HepG2 (cell line): ENCODE results near the gene LRP10. TPM values are rescaled to one million over a fixed set of nuclear protein-coding genes. Genes with fewer than 3 reads are reported as not detected.

Experiments
- AHR ChIP-seq: IDR thresholded peaks from 2 replicates; pipeline ENCODE4 v1.6.1; 2018; ENCODE audit warnings: missing genetic modification reagents, missing compliant biosample characterization
- CSRNP2 ChIP-seq: sonication (generic); formaldehyde crosslinking; conservative IDR thresholded peaks from 2 replicates; pipeline ENCODE4 v1.8.0; 2022; ENCODE audit warnings: low read depth, missing genetic modification reagents
- GMEB2 ChIP-seq: IDR thresholded peaks from 2 replicates; pipeline ENCODE4 v1.6.1; 2016; ENCODE audit warnings: missing biosample characterization, missing genetic modification reagents, low read depth
- HDAC2 ChIP-seq: sonication (generic); formaldehyde crosslinking; IDR thresholded peaks from 2 replicates; pipeline ENCODE4 v1.4.0; 2020; ENCODE audit warnings: missing genetic modification reagents
- HOXA3 ChIP-seq: sonication (generic); formaldehyde crosslinking; IDR thresholded peaks from 2 replicates; pipeline ENCODE4 v1.5.0; 2020; ENCODE audit warnings: missing genetic modification reagents
- NFKBIZ ChIP-seq: IDR thresholded peaks from 2 replicates; pipeline ENCODE4 v1.6.1; 2018; ENCODE audit warnings: missing genetic modification reagents, missing compliant biosample characterization
- RBM22 ChIP-seq: fragments of 200-400 bp; formaldehyde crosslinking; optimal IDR thresholded peaks from 2 replicates; pipeline ENCODE3; 2017; ENCODE audit warnings: mild to moderate bottlenecking, low read length, moderate library complexity
- SP1 ChIP-seq, 2 experiments: fragments of 450-650 bp in 1 of 2; sonication (generic) in 1 of 2; formaldehyde crosslinking in 1 of 2; IDR thresholded peaks; 2 replicates each; pipeline versions ENCODE4 v1.4.0 to v1.6.1; 2016 to 2020; ENCODE audit warnings: missing genetic modification reagents in 1 of 2
- ZNF318 ChIP-seq: sonication (generic); formaldehyde crosslinking; IDR thresholded peaks from 2 replicates; pipeline ENCODE4 v1.4.0; 2020; ENCODE audit warnings: mild to moderate bottlenecking, missing genetic modification reagents
- ZNF546 ChIP-seq: sonication (generic); formaldehyde crosslinking; conservative IDR thresholded peaks from 2 replicates; pipeline ENCODE4 v1.8.1; 2023; ENCODE audit warnings: mild to moderate bottlenecking, missing genetic modification reagents
- ZNF746 ChIP-seq: sonication (generic); formaldehyde crosslinking; IDR thresholded peaks from 2 replicates; pipeline ENCODE4 v1.8.0; 2022; ENCODE audit warnings: mild to moderate bottlenecking, missing genetic modification reagents
- ZNF883 ChIP-seq: sonication (generic); formaldehyde crosslinking; IDR thresholded peaks from 2 replicates; pipeline ENCODE4 v1.5.1; 2020; ENCODE audit warnings: mild to moderate bottlenecking, missing genetic modification reagents; ENCODE audit errors: not compliant biosample characterization
- polyA plus RNA-seq, 8 experiments: library from polyadenylated mRNA; depleted of rRNA in 3 of 8; stranded (reverse) in 7 of 8; unstranded in 1 of 8; fragments of >200 nt; fragmentation: Illumina TruSeq in 4 of 8; extraction: Trizol in 4 of 8; gene quantifications; 2 replicates each; pipeline versions ENCODE4 v1.2.1 to v1.2.3, GENCODE V29; 2011 to 2016; ENCODE audit warnings: low read depth in 4 of 8, missing spikeins in 1 of 8, mixed read lengths in 1 of 8; ENCODE audit not compliant: insufficient read depth in 1 of 8
- total RNA-seq, 5 experiments: library from RNA; depleted of rRNA; stranded (reverse); fragments of >200 nt; fragmentation: Illumina TruSeq; extraction: Trizol; gene quantifications; 2 replicates each; pipeline ENCODE4 v1.2.3, GENCODE V29; 2016; ENCODE audit warnings: low read depth in 1 of 5
- TF ChIP-seq, protein P1 (sequence below): sonication (generic); formaldehyde crosslinking; IDR thresholded peaks from 2 replicates; pipeline ENCODE4 v1.5.0; 2020; ENCODE audit warnings: missing genetic modification reagents
- TF ChIP-seq, protein P2 (sequence below): IDR thresholded peaks from 2 replicates; pipeline ENCODE4 v1.6.1; 2018; ENCODE audit warnings: missing genetic modification reagents, mild to moderate bottlenecking, missing compliant biosample characterization

The LRP10 gene
- total and polyA plus RNA-seq, 2 of the 13 experiments (the other 11 are each of a cell fraction or from before 2014, with no cell fraction given) = 16.9 to 45.2 TPM

DNA sequence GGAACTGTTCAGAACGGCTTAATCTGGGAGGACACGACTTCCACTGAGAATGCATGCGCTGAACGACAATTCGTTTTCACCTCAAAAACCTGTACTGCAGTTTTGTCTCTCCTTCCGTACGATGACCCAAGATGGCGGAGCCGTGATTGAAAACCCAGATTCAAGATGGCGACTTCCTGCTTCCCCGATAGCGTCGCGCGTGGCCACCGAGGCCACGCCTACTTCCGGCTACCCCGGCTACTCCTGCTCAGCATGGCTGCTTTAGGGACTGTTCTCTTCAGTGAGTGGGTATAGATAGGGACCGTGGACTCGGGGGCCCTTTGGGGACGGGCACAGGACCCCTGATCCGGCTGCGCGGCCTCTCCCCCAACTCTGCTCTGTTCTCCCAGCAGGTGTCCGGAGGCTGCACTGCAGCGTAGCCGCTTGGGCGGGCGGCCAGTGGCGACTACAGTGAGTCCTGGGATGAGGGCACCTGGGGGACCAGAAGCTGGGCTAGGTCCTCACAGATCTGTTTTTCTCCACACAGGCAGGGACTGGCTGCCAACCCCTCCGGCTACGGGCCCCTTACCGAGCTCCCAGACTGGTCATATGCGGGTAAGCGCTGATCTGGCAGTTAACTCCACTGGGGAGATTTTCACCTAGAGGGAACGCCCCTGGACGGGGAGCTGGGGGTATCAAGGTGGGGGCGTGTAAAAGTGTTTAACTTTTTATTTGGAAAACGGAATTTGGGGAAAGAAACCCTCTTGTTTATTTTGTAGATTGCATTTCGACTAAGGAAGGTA is 41.7 kb upstream of the LRP10 start, which contains the start of gene MRPL52 (continued):
- peak; percentile 98 for TF ChIP-seq ZNF318 (CRISPR knock-in tag)
- peak; percentile 94 for TF ChIP-seq ZNF883
- TF ChIP-seq, protein P1, sequence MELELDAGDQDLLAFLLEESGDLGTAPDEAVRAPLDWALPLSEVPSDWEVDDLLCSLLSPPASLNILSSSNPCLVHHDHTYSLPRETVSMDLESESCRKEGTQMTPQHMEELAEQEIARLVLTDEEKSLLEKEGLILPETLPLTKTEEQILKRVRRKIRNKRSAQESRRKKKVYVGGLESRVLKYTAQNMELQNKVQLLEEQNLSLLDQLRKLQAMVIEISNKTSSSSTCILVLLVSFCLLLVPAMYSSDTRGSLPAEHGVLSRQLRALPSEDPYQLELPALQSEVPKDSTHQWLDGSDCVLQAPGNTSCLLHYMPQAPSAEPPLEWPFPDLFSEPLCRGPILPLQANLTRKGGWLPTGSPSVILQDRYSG (CRISPR knock-in tag) = 0 out of 2 replicates have a peak, but pooled peaks have one; percentile 16
- TF ChIP-seq RBM22 = no peak
- TF ChIP-seq HDAC2 (CRISPR knock-in tag) = peak; percentile 83; the same call in 1 of the 2 replicates
- peak; percentile 63; the same call in 1 of the 2 replicates for TF ChIP-seq GMEB2 (CRISPR knock-in tag)
- TF ChIP-seq ZNF746 (CRISPR knock-in tag) = no peak; the same call in none of the 2 replicates
- TF ChIP-seq NFKBIZ (CRISPR knock-in tag) = peak; percentile 66; the same call in 1 of the 2 replicates
- TF ChIP-seq ZNF546 (CRISPR knock-in tag) = peak; percentile 57; the same call in 1 of the 2 replicates
- TF ChIP-seq CSRNP2 = no peak
- TF ChIP-seq HOXA3 (CRISPR knock-in tag) = peak; percentile 98
- no peak for TF ChIP-seq SP1 (IDR thresholded peaks at IDR 0.05)
- peak; percentile 95 for TF ChIP-seq SP1 (CRISPR knock-in tag; IDR thresholded peaks at IDR 0.05)
- TF ChIP-seq, protein P2, sequence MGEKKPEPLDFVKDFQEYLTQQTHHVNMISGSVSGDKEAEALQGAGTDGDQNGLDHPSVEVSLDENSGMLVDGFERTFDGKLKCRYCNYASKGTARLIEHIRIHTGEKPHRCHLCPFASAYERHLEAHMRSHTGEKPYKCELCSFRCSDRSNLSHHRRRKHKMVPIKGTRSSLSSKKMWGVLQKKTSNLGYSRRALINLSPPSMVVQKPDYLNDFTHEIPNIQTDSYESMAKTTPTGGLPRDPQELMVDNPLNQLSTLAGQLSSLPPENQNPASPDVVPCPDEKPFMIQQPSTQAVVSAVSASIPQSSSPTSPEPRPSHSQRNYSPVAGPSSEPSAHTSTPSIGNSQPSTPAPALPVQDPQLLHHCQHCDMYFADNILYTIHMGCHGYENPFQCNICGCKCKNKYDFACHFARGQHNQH (CRISPR knock-in tag) = peak; percentile 80; the same call in 1 of the 2 replicates
- TF ChIP-seq AHR (CRISPR knock-in tag) = peak; percentile 78; the same call in 1 of the 2 replicates
